SKM-1 (cell line): ENCODE results near the gene NAGLU.

ENCODE experiments used
- DNase-seq: peaks from one replicate; lab custom pipeline; 2025; ENCODE audit not compliant: unreplicated experiment; lab: John Stamatoyannopoulos, UW

NAGLU gene

GRCh38 chr17:42586514-42587230 is 50.6 kb downstream of the NAGLU start:
- no peak for DNase-seq

GRCh38 chr17:42590886-42591285 is 54.8 kb downstream of the NAGLU start:
- no peak for DNase-seq

- no peak for DNase-seq
These were observed 55.4 kb downstream of the NAGLU start for GRCh38 chr17:42591411-42591810.
